GM19193 (cell line): ENCODE measurements around the gene ENSA.

ENCODE experiments used
- POLR2A ChIP-seq: IDR thresholded peaks from 4 replicates; pipeline ENCODE4 v1.6.1; 2011; ENCODE audit not compliant: insufficient read depth, insufficient read length; ENCODE audit errors: extremely low read depth

ENSA gene

DNA sequence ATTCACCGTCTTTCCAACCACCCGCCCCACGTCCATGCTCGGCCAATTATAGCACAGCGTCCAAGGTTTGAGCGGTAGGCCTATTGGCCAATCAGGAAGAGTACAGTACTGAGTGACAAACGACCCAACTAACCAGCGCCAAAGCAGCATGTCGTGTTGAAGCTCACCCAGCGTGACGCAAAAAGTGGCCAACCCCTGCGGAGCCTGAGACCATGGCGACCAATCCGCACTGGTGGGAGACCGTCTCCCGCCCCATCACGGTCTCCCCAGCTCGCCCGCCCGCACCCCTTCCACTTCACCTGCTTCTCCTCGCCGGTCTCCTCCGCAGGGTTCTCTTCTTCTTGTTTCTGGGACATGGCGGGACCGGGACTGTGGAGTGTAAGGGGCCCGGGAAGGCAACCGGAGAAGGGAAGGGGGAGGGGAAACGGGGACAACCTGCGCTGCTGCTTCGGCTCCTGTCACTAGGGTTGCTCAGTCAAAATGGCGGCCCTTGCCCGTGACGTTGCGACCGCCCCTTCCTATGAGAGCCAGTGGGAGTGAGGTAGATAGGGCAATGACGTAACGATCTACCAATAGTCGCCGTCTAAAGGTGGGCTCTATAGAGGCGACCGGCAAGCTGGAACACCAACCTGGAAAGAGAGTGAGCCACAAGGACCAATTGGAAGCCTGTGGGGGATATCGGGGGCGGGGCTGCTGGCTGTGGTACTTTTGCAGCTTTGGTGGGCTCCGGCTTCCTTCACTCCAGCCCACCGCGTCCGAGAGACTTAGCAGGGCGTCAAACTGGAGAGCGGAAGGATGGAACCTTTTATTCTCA is at the start of gene ENSA:
Gene ENSA (minus strand): TSS at position 498 of the 814 bp plus-strand sequence. CDS start 142 bp downstream, at position 356.
- peak; percentile 85 for TF ChIP-seq POLR2A

DNA sequence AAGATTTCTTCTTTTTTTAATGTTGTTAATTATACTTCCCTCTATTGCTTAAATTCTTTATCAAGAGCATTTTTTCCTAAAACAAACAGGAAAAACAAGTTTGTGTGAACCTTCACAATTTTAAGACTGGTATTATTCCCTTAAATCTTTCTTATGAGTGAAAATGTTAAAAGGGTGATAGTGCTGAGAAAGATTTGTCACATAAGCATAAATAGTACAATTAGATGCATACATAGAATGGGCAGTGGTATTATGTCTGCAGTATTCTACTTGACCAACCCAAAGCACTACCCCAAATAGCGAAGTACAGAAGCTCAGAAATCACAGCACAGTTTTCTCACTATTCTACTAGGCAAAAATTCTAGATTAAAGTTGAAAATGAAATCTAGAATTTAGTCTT is 49.6 kb upstream of the ENSA start:
- TF ChIP-seq POLR2A: no peak

DNA sequence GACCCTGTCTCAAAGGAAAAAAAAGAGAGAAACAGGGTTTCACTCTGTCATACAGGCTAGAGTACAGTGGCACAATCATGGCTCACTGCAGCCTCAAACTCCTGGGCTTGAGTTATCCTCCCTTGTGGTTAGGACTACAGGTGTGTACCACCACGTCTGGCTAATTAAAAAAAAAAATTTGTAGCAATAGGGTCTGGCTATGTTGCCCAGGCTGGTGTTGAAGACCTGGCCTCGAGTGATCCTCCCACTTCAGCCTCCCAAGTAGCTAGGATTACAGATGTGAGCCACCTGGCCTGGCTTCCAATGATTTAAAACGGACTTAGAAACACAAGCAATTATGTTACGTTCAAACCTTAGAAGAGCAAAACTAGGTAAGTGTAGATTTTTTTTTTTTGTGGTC is 45.5 kb upstream of the ENSA start:
- TF ChIP-seq POLR2A: no peak

GRCh38 chr1:150663321-150663720 is 33.9 kb upstream of the ENSA start:
- no peak for TF ChIP-seq POLR2A

DNA sequence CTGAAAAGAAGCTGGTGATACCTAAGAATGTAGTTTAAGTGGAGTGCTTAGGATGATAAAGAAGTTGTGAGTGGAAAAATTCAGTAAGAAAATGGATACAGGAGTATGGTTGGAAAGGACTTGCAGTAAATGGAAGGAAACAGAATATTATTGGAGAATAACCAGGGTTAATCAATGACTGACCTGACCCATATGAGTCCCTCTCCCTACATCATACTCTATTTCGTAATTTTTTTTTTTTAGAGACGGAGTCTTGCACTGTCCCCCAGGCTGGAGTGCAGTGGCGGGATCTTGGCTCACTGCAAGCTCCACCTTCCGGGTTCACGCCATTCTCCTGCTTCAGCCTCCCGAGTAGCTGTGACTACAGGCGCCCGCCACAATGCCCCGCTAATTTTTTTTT is 33.4 kb upstream of the ENSA start:
- no peak for TF ChIP-seq POLR2A

DNA sequence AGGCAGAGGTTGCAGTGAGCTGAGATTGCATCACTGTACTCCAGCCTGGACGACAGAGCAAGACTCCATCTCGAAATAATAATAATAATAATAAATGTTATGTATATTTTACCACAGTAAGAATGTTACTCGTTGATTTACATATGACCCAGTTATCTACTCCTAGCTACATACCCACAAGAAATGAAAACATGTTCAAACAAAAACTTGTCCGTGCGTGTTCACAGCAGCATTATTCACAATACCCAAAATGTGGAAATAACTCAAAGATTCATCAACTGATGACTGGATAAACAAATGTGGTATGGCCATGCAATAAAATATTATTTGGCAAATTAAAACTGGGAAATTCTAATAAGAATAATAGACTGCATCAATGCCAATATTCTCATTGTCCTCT is 31.7 kb upstream of the ENSA start:
- TF ChIP-seq POLR2A: no peak

DNA sequence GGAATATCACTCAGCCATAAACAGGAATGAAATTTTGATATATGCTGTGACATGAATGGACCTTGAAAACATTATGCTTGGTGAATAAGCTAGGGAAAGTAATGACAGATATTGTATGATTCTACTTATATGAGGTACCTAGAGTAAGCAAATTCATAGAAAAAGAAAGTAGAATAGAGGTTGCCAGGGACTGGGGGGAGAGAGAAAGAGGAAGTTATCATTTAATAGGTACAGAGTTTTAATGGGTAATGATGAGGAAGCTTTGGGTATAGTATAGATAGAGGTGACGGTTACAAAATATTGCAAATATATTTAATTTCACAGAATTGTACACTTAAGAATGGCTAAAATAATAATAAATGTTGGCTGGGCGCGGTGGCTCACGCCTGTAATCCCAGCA is 31.2 kb upstream of the ENSA start:
- no peak for TF ChIP-seq POLR2A

DNA sequence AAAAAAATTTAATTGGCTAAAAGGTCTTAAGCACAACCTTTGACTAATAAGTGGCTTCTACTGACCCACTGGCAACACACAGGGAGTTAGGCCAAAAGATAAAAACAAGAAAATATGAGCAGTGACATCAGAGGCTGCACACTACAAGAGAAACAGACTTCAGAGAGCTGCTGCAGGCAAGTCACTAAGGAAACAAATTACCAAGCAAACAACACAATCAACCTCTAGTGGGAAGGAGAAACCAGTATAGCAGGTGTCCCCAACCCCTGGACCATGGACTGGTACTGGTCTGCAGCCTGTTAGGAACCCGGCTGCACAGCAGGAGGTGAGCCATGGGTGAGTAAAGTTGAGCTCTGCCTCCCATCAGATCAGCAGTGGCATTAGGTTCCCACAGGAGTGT is 20.8 kb upstream of the ENSA start:
- TF ChIP-seq POLR2A: no peak

DNA sequence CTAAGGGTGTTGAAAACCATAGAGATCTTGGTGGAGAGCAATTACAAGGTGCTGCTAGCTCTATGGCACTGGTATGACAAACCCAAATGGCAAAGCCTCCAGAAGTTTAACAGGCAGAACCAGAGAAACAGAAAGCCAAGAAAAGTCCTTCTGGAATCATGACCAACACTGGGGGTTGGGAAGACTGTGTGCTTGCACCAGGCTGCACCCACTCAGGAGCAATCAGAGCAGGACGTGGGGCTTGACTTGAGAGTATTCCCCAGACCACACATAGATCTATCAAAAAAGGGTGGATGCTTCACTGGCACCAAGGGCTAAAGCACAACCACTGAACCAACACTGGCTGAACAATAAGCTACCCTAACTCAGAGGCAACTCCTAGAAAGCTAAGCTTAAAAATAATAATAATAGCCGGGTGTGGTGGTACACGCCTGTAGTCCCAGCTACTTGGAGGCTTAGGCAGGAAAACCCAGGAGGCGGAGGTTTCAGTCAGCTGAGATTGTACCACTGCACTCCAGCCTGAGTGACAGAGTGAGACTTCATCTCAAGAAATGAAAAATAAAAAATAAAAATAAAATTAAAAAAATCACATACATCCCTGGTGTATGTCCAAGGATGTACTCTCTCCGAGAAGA is 20.1 kb upstream of the ENSA start:
- TF ChIP-seq POLR2A: no peak

DNA sequence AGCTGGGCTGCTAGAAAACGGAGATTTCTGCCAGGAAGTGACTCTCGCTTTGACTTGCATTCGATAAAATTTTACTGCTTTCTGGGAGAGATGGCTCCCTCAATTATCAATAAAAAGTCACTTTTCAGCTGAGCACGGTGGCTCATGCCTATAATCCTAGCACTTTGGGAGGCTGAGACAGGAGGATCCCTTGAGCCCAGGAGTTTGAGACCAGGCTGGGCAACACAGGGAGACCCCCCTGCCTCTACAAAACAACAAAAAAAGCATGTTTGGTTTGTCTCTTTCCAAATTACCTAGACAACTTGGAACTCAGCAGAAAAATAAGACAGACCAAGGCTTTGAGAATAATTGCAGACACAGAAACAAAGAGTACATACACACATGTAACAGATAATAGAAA is 12.9 kb upstream of the ENSA start:
- TF ChIP-seq POLR2A: no peak

DNA sequence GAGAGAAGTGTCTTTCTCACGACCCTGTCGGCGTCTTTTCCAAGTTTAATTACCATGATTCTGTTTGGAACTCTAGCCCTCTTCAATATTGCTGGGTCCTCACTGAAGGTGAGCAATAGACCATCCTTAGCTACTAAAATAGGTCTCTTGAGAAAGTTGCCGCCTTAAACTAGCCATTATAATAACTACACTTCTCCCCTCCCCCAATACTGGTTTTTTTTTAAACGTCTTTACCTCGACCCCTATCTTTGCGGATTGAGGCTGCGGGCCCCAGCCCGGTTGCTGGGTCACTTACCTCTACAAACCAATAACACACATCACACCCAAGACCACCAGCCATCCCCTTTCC is 672 bp downstream of the ENSA start:
- TF ChIP-seq POLR2A: no peak

- TF ChIP-seq POLR2A: no peak
These were observed 1.5 kb downstream of the ENSA start for GRCh38 chr1:150627826-150628410.

GRCh38 chr1:150626150-150626549 is 3.3 kb downstream of the ENSA start:
- no peak for TF ChIP-seq POLR2A

DNA sequence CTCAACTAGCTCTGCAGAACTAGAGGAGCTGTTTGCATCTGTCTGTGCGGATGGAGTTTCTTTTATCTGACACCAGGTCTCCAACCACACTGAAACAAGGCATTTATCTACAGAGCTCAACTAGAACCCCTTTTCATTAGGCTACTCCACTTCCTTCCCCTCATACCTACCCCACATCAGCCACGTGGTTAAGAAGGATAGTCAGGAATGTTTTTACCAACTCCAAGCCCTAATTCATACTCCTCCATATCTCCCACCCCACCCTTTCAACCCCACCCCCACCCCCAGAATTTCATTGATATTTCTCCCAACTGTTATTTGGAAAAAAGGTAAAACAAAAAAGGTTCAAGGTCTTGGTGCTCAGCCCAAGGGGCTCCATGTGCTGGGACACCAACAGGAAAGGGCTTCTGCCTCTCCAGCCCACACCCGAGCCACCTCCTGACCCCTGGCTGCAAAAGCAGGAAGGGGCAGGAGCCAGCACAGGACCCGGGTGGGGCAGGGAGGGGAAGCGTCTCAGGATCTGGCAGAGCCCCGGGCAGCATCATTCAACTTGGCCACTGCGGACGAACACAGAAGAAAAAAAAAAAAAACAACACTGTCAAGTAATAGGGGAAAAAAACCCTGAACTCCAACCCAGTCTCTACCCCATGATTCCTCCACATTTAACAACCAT is 7.0 kb downstream of the ENSA start:
- TF ChIP-seq POLR2A: no peak

- no peak for TF ChIP-seq POLR2A
These were observed 7.7 kb downstream of the ENSA start for GRCh38 chr1:150621497-150622302.
